ENCODE results near the gene TIAM1.

Gene TIAM1

GRCh38 chr21:31156169-31156568 is 187.9 kb downstream of the TIAM1 start:
- no peak for TF ChIP-seq CTCF (IDR thresholded peaks at IDR 0.05; ENCODE audit: insufficient read depth, low read length, poor library complexity, severe bottlenecking)
- DNase-seq (ENCODE audit: extremely low read depth, insufficient read length), result no peak
- H3K27me3 ChIP-seq (replicated peaks; ENCODE audit: control insufficient read depth, insufficient read depth, low read length), result no peaks in the 10 kb centered on the region
- no peak overlapping the region for H3K4me3 ChIP-seq (replicated peaks; ENCODE audit: low read depth, low read length)
- no peaks in the 10 kb centered on the region for H3K36me3 ChIP-seq (ENCODE audit: control insufficient read depth, insufficient read depth, low read length)

- no peaks in the 10 kb centered on the region for H3K27me3 ChIP-seq (replicated peaks; ENCODE audit: control insufficient read depth, insufficient read depth, low read length)
- no peak for TF ChIP-seq CTCF (IDR thresholded peaks at IDR 0.05; ENCODE audit: insufficient read depth, low read length, poor library complexity, severe bottlenecking)
- no peak overlapping the region for H3K4me3 ChIP-seq (replicated peaks; ENCODE audit: low read depth, low read length)
Observed at GRCh38 chr21:31151156-31152045, 192.7 kb downstream of the TIAM1 start.

GRCh38 chr21:31145274-31145673 is 198.8 kb downstream of the TIAM1 start:
- H3K4me3 ChIP-seq (replicated peaks; ENCODE audit: low read depth, low read length), result no peak overlapping the region
- DNase-seq (ENCODE audit: extremely low read depth, insufficient read length), result no peak

More at GRCh38 chr21:31151156-31152045, 192.7 kb downstream of the TIAM1 start:
- H3K36me3 ChIP-seq (ENCODE audit: control insufficient read depth, insufficient read depth, low read length), result no peaks in the 10 kb centered on the region
- no peak for DNase-seq (ENCODE audit: extremely low read depth, insufficient read length)

GRCh38 chr21:31143036-31143435 is 201.0 kb downstream of the TIAM1 start:
- DNase-seq (ENCODE audit: extremely low read depth, insufficient read length), result no peak
- no peaks in the 10 kb centered on the region for H3K27me3 ChIP-seq (replicated peaks; ENCODE audit: control insufficient read depth, insufficient read depth, low read length)
- TF ChIP-seq CTCF (IDR thresholded peaks at IDR 0.05; ENCODE audit: insufficient read depth, low read length, poor library complexity, severe bottlenecking), result no peak

More at GRCh38 chr21:31145274-31145673, 198.8 kb downstream of the TIAM1 start:
- no peaks in the 10 kb centered on the region; the same call in 1 of the 2 replicates for H3K36me3 ChIP-seq (ENCODE audit: control insufficient read depth, insufficient read depth, low read length)
- no peaks in the 10 kb centered on the region for H3K27me3 ChIP-seq (replicated peaks; ENCODE audit: control insufficient read depth, insufficient read depth, low read length)
- TF ChIP-seq CTCF (IDR thresholded peaks at IDR 0.05; ENCODE audit: insufficient read depth, low read length, poor library complexity, severe bottlenecking), result no peak

GRCh38 chr21:31142600-31142999 is 201.5 kb downstream of the TIAM1 start:
- peak; percentile 47 for TF ChIP-seq CTCF (IDR thresholded peaks at IDR 0.05; ENCODE audit: insufficient read depth, low read length, poor library complexity, severe bottlenecking)
- Histone ChIP-seq H3K36me3 (ENCODE audit: control insufficient read depth, insufficient read depth, low read length) (no peaks in the 10 kb centered on the region; the same call in 1 of the 2 replicates), H3K27me3 (replicated peaks; ENCODE audit: control insufficient read depth, insufficient read depth, low read length) (no peaks in the 10 kb centered on the region), H3K4me3 (replicated peaks; ENCODE audit: low read depth, low read length) (no peak overlapping the region)
- DNase-seq (ENCODE audit: extremely low read depth, insufficient read length), result no peak

More at GRCh38 chr21:31143036-31143435, 201.0 kb downstream of the TIAM1 start:
- Histone ChIP-seq H3K4me3 (replicated peaks; ENCODE audit: low read depth, low read length) (no peak overlapping the region), H3K36me3 (ENCODE audit: control insufficient read depth, insufficient read depth, low read length) (no peaks in the 10 kb centered on the region; the same call in 1 of the 2 replicates)

Measured in GM06990 (cell line).